ENCODE measurements around the gene CRYGA. TPM values are rescaled to one million over a fixed set of nuclear protein-coding genes. Genes with fewer than 3 reads are reported as not detected.
"Not testable (repeated sequence)": the region's sequence is repeated elsewhere in the genome, so short reads cannot be mapped to it uniquely, and the experiment has no call there.

Gene CRYGA
- total RNA-seq, 4 donors from 2014 or later, result not detected

GRCh38 chr2:208112969-208113368 is 50.4 kb downstream of the CRYGA start:
- TF ChIP-seq POLR2A (IDR thresholded peaks at IDR 0.05; ENCODE audit: low read depth), result no peak
- no peak for TF ChIP-seq EP300 (IDR thresholded peaks at IDR 0.05)
- no peak for TF ChIP-seq POLR2AphosphoS5 (IDR thresholded peaks at IDR 0.05)
- TF ChIP-seq CTCF (IDR thresholded peaks at IDR 0.05), result no peak
- H3K4me1 ChIP-seq, result peaks cover 0 to 7% (median 6%) of the 10 kb centered on the region in 4 donors
- H3K4me3 ChIP-seq, result no peak overlapping the region
- 68% methylated on average over 7 of the region's 7 CpGs for WGBS
- H3K27ac ChIP-seq (replicated peaks in 1 of 4), result no peak overlapping the region
- no peaks in the 10 kb centered on the region for H3K36me3 ChIP-seq
- peaks cover 0 to 23% (median 4%) of the 10 kb centered on the region in 4 donors for H3K27me3 ChIP-seq
- DNase-seq (ENCODE audit: extremely low spot score), result no peak
- no peaks in the 10 kb centered on the region for H3K9me3 ChIP-seq
- intact Hi-C loops (cut with DNase I), result no loop called here

- 14% methylated on average over 22 of the region's 36 CpGs for WGBS
- intact Hi-C loops (cut with DNase I); H3K9me3 ChIP-seq; H3K27ac ChIP-seq (replicated peaks in 1 of 4); H3K36me3 ChIP-seq; H3K4me1 ChIP-seq; DNase-seq (ENCODE audit: extremely low spot score): not testable (repeated sequence)
- H3K4me3 ChIP-seq, result peak overlapping the region in 2 of 4 donors; percentile 18 to 25
- peaks cover 0 to 23% (median 4%) of the 10 kb centered on the region in 4 donors for H3K27me3 ChIP-seq
Observed at GRCh38 chr2:208112273-208112745, 51.1 kb downstream of the CRYGA start.

Other genes with a start within 250 kb of the CRYGA start
- gene PLEKHM3, start 138.1 kb downstream of the CRYGA start, total RNA-seq, result 10 to 100 TPM; 24.8 to 34.5 (median 31.1) TPM
- gene CRYGD, start 39.1 kb downstream of the CRYGA start, total RNA-seq, result not detected
- not detected for gene CRYGC, start 33.8 kb downstream of the CRYGA start, total RNA-seq
- gene CRYGB, start 17.4 kb downstream of the CRYGA start, total RNA-seq, result not detected
- not detected for gene C2orf80, start 26.4 kb upstream of the CRYGA start, total RNA-seq
- gene IDH1, start 91.5 kb upstream of the CRYGA start, total RNA-seq, result 10 to 100 TPM; 22.0 to 28.0 (median 24.8) TPM
- 10 to 100 TPM; 19.1 to 29.7 (median 22.8) TPM for gene PIKFYVE, start 102.7 kb upstream of the CRYGA start, total RNA-seq
- gene PTH2R, start 243.2 kb upstream of the CRYGA start, total RNA-seq, result under 1 TPM in 1 of 4 donors, not detected in 3; 0.17 TPM